ENCODE measurements around the gene RPL5.

GRCh38 chr1:92850019-92850418 is 18.2 kb downstream of the RPL5 start:
- TF ChIP-seq CTCF (IDR thresholded peaks at IDR 0.05 in 8 of 11, conservative IDR thresholded peaks at IDR 0.05 in 3 of 11) (no peak), POLR2A (IDR thresholded peaks at IDR 0.05) (no peak)

Measured in spleen (tissue), 7 donors.